CD4-positive, alpha-beta T cell treated with Interleukin-2 at 100 ng/mL for 4 hours (primary cell): ENCODE data around the gene CEP63.
"Not testable (repeated sequence)": the region's sequence is repeated elsewhere in the genome, so short reads cannot be mapped to it uniquely, and the experiment has no call there.

Experiments
- DNase-seq: peaks from one replicate; pipeline ENCODE4 v3.0.0-alpha.2; 2020; ENCODE audit warnings: low spot score

CEP63 gene

DNA sequence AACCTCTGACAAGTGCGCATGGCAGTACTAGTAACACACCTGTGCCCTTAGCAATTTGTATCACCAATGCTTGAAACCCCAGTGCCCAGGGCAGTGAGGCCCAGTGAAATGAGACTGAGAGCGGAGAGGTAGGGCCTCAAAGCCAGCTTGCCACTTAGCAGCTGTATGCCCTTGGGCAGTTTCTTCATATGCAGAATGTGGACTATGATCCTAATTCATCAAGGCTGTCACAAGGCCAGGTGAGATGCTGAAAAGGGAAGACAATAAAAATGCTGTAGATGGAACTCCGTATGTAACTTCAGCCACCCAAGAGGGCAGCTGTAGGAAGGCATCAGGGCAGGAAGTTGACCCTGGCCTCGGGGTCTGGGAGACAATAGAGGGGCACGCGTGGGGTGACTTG lies 90.6 kb downstream of the CEP63 start:
- DNase-seq = no peak

DNA sequence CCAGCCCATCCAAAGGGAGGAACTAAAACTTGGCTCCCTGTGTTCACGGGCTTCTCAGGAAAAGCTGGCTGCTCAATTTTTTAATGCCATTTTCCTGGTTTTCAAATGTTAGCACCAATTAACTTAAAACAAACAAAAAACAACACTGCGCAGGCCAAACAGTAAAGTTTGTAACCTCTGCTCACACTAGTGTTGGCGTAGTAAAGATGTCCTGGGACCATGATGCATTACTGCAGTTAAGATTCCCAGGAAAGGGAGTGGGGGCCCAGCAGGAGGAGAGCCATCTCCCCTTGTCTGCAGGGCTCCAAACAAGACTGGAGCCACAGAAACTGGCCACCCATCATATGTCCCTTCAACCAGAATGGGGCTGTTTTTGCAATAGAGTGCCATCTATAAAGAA lies 91.0 kb downstream of the CEP63 start:
- no peak for DNase-seq

DNA sequence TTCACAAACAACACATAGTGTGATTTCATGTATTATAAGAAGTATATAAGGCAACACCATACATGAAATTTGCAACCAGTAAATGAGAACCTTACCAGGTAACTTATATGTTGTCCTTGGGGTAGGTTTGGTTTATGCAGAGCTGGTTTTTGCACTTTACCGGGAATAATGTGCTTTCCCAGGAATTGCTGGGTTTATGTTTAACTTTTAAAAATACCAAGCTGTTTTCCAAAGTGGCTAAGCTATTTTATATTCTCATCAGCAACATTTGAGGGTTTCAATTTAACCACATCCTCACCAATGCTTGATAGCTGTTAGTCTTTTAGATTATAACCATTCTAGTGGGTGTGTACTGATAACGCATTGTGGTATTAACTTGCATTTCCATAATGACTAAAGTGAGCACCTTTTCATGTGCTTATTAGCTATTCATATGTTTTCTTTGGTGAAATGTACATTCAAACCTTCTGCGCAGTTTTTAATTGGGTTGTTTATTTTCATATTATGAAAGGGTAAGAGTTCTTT lies 93.3 kb downstream of the CEP63 start:
- DNase-seq = no peak

DNA sequence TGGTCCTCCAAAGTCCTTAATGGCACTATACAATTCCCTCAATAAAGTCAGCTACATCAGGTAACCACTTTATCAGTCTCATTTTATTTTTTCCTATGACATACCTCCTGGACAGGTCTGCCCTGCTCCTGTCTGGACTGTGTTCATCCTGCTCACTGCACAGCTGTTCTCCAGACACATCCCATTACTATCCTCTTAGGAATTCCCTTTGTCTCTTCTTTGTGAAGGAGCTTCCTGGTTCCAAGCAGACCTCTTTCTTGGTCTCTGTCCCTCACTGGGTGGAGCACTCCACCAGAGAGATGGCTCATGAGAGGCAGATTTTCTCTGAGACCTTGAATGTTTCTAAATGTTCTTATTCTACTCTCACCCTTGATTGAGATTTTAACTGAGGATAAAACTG lies 104.9 kb downstream of the CEP63 start:
- DNase-seq = no peak

DNA sequence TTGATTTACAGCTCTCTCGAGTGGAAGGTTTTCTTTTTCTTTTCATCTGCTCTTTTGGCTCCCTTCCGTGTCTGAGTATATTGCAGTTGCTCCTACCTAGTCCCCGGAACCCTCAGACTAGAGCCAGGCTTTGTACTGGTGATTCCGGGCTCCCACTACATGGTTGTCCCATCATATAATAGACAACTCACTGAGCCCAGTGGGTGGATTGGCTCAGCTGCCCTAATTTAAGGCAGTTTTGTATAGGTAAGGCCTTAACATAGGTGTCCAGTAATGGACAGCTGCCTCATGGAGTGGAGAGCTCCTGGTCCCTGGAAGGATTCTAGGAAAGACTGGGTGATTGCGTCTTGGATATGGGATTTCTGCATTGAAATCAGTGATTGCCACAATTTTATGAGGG lies 106.9 kb downstream of the CEP63 start:
- DNase-seq = no peak

DNA sequence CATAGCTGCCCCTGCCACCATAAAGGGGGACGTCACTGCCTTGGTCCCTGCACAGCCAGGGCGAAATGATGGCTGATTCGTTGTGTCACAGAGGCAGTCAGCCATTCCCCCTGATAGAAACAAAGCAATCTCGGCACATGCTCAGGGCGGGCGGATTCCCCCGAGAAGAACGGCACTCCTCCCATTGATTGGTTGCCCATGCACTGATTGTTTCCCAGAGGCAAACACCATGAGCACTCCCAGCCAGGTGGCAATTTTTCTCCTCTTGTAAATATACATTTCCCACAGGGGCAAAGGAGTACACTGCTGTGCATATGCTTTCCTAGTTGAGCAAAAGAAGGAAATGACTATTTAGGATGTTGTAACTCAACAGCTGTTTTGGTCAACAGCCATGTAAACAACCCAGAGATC lies 108.5 kb downstream of the CEP63 start:
- DNase-seq = no peak

DNA sequence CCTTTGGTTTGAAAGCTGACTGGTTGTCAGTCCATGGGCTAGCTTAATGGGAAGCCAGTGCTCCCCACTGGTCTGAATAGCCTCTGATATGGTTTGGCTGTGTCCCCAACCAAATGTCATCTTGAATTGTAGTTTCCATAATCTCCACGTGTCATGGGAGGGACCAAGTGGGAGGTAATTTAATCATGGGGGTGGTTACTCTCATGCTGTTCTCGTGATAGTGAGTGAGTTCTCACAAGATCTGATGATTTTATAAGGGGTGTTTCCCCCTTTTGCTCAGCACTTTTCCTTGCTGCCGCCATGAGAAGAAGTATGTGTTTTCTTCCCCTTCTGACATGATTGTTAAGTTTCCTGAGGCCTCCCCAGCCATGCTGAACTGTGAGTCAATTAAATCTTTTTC lies 109.1 kb downstream of the CEP63 start:
- DNase-seq = not testable (repeated sequence)

DNA sequence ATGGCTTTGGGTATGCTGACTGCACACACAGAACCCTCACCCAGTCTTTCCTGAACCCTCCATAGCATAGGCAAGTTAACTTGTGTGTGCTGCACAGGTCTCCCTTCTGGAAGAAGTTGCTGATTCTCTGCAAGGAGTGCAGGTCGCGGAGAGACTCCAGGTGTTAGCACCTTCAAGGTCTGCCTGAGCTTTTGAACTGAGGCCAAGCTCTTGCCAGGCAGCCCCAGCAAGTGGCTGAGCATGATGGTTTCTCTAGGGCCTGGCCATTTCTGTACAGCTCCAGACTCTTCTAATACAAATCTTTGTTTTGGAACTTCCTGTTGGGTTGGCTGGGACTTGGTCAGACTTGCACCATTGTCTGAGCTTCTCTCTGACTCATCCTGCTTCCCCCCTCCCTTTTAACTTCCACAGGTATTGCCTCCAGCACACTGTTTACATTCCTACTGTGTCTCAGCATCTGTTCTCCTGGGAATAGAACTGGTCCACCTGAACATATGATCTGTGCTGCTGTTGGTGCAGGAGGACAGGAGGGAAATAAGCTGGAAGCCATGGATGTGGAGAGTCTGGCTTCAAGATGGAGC lies 111.6 kb downstream of the CEP63 start:
- DNase-seq = no peak

DNA sequence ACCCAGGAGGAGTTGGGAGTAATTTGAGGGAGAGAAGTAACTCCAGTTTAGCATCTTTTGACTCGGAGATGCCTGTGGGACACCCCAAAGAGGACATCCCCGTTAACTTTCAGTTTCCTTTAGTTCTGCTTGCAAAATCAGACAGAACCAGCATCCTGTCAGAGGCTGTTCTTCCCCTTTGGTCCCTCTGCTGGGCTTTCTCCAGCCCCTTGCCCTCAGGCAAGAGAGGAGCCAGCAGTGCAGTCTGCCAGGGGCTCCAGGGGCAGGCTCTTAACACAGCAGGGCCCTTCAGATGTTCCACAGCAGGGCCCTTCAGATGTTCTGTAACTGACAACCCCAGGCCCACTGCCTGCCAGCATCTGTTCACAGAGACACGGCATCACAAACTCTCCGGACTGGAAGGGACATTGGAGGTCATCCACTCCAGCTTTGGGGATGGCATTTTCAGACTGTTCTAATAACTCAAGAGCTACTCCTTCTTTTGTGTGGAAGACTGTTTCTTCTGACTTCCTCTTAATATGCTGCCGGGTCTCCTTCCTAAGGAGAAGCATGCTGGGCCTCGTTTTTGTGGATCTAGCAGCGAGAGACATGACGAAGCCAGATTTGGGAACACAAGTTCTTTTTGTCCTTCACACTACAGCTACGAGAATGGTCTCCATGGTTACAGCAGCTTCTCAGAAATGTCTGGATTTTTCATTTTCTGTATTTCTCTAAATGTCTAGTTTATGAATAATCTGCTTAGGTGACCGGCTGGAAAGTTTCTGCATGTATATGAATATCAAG lies 113.1 kb downstream of the CEP63 start:
- DNase-seq = no peak

DNA sequence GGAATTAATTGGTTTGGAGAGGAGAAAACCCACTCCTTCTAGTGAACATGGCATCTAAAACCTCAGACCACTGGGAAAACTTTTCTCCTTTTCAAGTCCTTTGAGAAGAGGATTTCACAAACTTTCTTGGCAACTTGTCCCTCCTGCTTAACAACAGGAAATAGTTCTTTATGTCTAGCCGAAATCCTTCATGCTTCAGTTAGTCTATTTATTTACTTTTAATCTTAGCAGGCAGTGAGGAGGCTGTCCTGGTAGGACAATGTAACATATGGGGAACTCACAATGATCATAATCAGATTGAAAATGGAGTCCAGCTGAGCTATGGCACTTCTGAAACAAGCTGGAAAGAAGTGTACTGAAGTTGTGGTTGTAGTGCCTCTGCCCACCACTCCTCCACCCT lies 114.3 kb downstream of the CEP63 start:
- DNase-seq = no peak

DNA sequence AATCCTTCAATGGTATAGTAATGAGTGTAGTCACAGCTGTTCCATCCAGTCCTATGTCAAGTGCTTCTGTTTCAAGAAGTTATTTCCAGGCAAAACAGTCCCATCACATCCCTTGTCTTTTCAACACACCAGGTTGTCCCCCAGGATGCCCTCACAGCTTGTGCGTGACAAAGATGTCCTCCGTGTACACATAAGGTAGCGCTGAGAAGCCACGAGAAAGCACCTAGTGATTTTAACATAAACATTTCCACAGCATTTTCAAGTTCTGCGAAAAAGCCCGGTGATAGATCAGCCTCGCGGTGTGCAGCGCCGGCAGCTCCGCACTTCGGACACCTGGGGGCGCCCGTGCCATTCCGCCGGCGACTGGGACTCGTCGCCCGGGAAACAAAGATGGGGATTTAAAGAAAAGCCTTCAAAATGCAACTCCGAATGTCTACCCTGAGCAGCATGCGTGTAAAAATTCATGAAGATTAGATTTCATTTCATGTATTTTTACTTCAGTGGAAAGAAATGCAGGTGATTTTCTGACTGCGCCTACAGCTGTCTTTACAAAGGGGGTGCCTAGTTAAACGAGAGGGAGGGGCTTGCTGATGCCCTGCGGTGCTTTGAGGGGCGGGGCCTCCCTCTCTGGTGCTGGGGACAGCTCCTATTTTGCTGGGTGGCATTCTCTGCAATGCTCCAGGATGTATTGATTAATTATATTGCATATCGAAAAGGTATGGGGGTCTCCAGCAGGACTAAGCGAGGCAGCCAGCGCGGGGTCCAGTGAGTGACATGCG lies 115.0 kb downstream of the CEP63 start:
- peak; percentile 43 for DNase-seq

DNA sequence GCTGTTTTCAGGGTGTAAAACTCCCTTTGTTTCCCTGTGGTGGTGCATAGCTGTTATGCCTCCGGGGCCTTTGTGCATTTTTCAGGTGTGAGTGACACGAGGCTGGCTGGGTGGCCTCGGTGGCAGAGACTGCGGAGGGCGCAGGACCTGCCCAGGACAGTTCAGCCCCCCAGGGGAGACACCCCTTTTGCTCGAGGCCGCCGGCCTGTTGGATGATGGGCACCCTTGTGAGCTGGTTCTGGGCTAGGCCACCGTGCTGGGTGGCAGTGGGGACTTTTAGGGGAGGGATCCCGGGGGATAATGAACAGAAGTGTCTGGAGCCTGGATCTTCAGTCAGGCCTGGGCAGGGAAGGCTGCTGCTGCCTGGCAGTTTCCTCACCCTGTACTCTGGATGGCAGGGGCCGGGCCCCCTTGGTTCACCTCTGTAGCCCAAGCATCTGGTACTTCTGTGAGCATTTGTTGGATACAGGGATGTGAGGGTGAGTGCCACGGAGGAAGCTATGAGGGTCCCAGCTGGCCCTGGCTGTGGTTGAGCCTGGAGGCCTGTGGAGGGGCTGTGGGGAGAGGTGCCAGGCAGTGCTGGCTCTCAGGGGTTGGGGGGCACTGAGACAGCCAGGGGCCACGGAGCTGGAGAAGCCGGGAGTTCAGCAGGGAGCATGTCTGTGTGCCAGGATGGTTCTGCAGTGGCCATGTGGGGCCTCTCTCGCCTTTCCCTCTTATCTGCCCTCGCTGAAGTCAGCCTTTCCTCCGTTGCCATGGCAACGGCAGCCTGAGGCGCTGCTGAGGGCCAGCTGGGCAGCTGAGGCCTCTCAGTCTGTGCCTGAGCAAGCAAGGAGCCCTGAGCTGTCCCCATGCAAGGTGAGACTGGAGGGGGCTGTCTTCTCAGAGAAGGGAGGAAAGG lies 115.9 kb downstream of the CEP63 start:
- DNase-seq = no peak

DNA sequence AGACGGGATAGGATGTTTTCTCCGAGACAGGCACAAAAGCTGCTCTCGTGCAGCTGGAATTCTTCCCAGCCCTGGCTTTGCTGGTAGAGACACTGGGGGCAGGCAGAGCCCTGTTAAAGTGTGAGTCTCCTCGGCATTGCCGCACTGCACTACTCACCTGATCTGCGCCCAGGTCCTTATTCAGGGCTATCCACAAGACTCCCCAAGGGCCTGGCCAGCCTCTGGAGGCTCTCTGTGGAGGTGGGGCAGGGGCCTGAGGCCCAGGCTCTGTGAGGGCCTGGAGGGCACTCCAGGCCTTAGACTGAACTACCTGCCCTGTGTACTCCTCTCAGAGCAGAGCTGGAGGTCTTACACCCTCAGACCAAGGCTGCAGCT lies 116.6 kb downstream of the CEP63 start:
- no peak for DNase-seq

DNA sequence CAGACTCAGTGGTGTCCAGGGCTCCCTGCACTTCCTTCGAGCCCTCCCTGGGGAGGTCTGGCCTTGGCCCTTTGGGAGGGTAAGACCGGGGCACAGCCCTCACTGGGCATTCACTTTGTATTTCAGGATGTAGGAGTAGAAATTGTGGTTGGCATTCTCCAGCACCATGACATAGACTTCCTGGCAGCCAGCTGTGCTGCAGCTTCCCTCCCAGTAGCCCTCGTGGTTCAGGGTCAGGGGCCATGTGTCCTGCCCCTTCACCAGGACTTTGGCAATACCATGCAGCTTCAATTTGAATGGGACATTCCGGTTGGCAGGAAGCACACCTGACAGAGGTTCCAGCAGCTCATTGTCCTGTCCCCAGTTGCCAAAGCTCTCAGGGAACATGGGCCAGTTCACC lies 117.6 kb downstream of the CEP63 start:
- DNase-seq = no peak

DNA sequence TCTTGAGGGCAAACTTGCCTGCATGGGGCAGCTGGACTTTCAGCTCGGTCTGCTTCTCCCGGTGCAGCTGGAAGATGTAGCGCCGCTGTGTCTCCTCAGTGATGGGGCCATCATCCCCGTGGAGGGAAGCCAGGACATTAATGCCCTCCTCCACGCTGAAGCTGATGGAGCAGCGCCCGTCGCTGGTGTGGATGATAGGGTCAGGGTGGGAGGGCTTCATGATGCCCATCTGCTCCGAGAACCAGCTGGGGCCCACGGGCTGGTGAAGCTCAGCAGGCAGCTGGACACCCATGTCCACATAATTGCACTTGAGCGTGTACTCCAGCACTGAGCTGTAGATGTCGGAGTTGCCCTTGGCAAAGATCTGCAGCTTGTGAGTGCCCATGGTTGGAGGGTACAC lies 118.1 kb downstream of the CEP63 start:
- DNase-seq = no peak

DNA sequence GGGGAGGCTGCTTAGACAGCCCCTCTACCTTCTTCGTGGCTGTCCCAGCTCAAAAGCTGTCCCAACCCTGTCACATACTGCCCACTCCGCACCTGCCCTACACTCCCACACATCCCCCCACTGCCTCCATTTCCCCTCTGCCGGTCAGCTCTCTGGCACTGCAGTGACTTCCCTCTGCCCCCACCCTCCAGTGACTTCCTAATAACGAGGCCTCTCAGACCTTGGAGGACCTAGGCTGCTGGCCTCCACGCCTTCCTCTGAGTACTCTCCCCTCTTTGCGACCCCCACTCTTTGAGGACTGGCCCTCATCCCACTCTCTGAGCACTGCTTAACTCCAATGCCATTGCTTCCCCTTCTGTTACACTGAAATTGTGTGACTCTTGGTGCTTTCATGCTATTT lies 119.7 kb downstream of the CEP63 start:
- no peak for DNase-seq

DNA sequence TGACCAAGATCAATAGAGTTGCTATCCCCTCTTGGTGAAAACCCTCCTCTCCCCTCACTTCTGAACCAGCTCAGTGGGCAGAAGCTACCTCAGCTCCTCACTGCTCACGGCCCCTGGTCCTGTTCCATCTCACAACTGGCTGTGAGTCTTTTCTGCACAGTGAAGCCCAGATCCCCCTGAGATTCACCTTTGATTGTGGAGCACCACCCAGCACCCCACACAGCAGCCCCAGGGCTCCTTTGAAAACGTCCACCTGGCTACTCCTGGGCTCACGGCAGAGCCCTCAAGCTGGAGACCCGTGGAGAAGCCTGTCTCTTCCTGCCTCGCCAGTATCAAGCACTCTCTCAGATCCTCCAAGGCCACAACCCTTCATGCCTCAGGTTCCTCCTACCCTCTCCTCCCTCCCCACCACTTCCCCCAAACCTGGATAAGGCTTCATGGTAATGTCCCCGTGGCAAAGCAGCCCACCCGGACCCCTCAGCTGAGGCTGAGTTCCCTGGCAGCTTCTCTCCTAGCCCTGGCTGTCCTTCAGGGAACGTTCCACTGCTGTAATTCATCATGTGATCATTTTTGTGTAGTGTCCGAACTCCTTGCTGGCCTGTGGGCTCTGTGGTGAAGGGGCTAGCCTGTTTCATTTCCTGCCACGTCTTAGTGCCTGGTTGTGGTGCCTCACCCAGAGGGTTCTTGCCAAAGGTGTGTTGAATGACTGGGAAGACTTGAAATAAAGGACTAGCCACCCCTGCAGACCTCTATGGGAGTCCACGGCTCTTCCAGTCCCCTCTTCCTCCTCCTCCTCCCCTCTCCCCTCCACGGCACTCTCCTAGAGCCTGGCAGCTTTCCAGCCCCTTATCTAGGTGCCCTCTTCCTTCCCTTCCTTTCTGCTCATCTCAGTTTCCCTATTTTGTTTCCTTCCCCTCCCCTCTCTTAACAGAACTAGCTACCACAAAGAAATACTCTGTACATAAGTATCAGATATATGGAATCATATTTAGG lies 120.5 kb downstream of the CEP63 start:
- no peak for DNase-seq

DNA sequence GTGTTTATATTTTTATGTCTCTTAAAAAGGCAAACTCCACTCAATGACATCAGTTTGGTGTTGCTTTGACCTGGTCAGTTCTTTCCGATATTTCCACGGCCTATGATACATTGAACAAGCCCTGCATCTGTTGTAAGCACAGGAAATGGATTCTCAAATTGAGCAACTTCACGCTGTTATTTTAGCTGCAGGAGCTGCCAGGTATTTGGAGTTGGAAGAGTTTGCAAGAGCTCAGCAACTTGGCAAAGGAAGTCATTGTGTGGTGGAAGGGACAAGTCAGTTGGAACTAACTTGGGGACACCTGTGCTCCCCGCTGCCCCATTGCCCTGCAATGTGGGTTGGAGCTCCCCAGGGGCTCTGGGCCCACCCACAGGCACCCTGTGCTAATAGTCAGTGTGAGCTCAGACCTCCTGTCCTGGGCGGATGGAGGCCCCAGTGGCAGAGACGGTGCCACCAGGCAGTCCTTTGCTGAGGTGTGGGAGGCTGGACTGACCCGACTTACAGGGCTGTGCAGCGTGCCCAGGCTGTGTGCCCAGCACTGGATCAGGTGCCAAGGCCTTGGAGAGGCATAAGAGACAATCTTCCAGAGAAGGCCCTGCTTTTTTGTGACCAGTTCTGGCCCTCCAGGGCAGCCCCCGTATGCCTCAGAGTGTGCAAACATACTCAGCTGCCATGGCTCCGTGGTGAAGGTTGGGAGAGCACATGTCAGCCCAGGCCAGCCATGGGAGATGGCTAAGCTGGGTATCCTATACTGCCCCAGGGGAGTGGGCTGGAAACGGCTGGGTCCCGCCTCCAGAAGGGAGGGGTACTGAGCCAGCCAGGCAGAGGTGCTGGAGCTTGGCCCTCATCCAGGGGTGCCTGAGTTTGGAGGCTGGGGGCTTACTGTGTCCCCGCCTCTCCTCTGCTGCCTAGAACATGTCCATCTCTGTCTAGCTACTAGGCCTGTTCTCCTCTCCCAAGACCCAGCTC lies 121.5 kb downstream of the CEP63 start:
- no peak for DNase-seq

DNA sequence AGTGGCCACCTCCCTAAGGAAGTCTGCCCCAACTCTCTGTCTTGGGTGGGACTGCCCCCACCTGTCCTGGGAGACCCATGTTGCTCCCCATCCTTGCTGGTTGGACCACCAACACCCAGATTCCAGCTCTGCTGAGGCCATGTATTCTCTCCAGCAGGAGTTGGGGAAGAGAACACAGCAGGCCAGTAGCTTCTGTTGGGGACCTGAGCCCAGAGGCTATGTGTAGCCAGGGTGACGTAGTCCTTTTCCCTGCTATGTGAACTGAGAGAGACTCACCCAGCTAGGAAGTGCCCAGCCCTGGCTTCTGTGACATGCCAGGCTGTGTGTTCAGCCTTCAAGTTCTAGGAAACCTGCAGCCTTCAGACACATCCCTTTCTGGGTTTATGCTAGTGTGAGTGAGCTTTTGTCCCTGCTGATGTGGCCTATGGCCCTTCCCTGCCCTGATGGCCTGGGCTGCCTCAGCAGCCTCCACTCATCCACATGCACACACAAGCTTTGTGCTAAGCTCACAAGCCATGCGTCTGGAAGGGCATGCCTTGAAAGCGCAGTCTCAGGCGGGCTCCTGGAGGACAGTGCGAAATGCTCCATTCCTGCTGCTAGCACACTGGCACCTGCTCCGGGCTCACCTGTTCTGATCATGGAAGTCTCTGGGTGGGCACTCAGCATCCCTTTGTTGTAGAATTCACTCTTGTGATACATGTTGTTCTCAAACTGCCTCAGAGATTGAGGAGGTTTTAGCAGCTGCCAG lies 122.3 kb downstream of the CEP63 start:
- DNase-seq = no peak
